ENCODE data around the gene ILKAP. TPM values are rescaled to one million over a fixed set of nuclear protein-coding genes. Genes with fewer than 3 reads are reported as not detected.

Gene ILKAP
- total RNA-seq, 1 experiment from 2014 or later = 41.5 TPM

- Histone ChIP-seq H3K9ac (ENCODE audit: extremely low read depth, insufficient read length, low read length) (no peak within 1 kb of the TSS), H3K27ac (ENCODE audit: insufficient read length, low read depth, low read length) (no peak within 1 kb of the TSS), H2BK15ac (ENCODE audit: low read depth, low read length) (no peak within 1 kb of the TSS), H2AFZ (ENCODE audit: low read length) (no peak within 1 kb of the TSS), H4K5ac (ENCODE audit: insufficient read length, low read depth, low read length) (no peak within 1 kb of the TSS), H2BK120ac (ENCODE audit: low read depth, low read length, poor library complexity, severe bottlenecking) (no peak within 1 kb of the TSS), H3T11ph (ENCODE audit: low read length) (no peak within 1 kb of the TSS), H2BK5ac (ENCODE audit: insufficient read length, low read length) (no peak within 1 kb of the TSS), H3K14ac (ENCODE audit: insufficient read depth, low read length) (no peak within 1 kb of the TSS), H2BK20ac (ENCODE audit: low read depth, low read length, poor library complexity, severe bottlenecking) (no peak within 1 kb of the TSS), H3K4ac (ENCODE audit: low read depth, low read length) (no peak within 1 kb of the TSS), H3K56ac (ENCODE audit: insufficient read length, low read depth, low read length) (no peak within 1 kb of the TSS), H3K9me3 (ENCODE audit: control insufficient read depth, low read depth, low read length) (no peaks in the 10 kb centered on the region), H4K20me1 (ENCODE audit: control insufficient read depth, insufficient read depth, insufficient read length) (no peaks in the 10 kb centered on the region), H3K23ac (ENCODE audit: insufficient read length, low read depth, low read length) (no peak within 1 kb of the TSS), H3K23me2 (ENCODE audit: insufficient read length, low read depth, low read length, poor library complexity, severe bottlenecking) (peaks cover 10% of the 10 kb centered on the region), H4K91ac (ENCODE audit: insufficient read length, low read depth, low read length) (no peak within 1 kb of the TSS), H4K8ac (replicated peaks; ENCODE audit: insufficient read length, low read depth, low read length) (no peak within 1 kb of the TSS), H2BK12ac (ENCODE audit: insufficient read length, low read depth, low read length) (no peak within 1 kb of the TSS), H3K79me2 (ENCODE audit: insufficient read depth, low read length) (no peaks in the 10 kb centered on the region), H3K18ac (ENCODE audit: insufficient read length, low read depth, low read length) (no peak within 1 kb of the TSS), H2AK5ac (ENCODE audit: insufficient read length, low read length) (no peak within 1 kb of the TSS), H3K79me1 (ENCODE audit: insufficient read depth, low read depth, low read length, poor library complexity, severe bottlenecking) (no peaks in the 10 kb centered on the region), H3K4me2 (ENCODE audit: insufficient read depth, insufficient read length, low read length) (peak within 1 kb of the TSS; percentile 49), H3K27me3 (ENCODE audit: insufficient read depth, low read length) (peaks cover 13% of the 10 kb centered on the region; the same call in 1 of the 2 replicates), H3K4me1 (ENCODE audit: insufficient read depth, low read length) (no peaks in the 10 kb centered on the region)
- no CpG with 5 or more reads among the region's 61 CpGs for WGBS (ENCODE audit: extremely low coverage, insufficient read length, low lambda C conversion rate)
- Mint-ChIP-seq H3K4me3 (peak within 1 kb of the TSS; percentile 60 to 79), H3K27me3 (ENCODE audit: low read depth) (peaks cover 46% of the 10 kb centered on the region), H3K27ac (no peak within 1 kb of the TSS), H3K36me3 (ENCODE audit: insufficient read depth in 1 of 3, low read depth in 3 of 3) (no peaks in the 10 kb centered on the region; a peak in 2 of 7 replicates), H3K9me3 (no peaks in the 10 kb centered on the region), H3K4me1 (peaks cover 13 to 18% of the 10 kb centered on the region in 2 experiments)
- peak; percentile 59 for DNase-seq
- TF ChIP-seq, protein P1, sequence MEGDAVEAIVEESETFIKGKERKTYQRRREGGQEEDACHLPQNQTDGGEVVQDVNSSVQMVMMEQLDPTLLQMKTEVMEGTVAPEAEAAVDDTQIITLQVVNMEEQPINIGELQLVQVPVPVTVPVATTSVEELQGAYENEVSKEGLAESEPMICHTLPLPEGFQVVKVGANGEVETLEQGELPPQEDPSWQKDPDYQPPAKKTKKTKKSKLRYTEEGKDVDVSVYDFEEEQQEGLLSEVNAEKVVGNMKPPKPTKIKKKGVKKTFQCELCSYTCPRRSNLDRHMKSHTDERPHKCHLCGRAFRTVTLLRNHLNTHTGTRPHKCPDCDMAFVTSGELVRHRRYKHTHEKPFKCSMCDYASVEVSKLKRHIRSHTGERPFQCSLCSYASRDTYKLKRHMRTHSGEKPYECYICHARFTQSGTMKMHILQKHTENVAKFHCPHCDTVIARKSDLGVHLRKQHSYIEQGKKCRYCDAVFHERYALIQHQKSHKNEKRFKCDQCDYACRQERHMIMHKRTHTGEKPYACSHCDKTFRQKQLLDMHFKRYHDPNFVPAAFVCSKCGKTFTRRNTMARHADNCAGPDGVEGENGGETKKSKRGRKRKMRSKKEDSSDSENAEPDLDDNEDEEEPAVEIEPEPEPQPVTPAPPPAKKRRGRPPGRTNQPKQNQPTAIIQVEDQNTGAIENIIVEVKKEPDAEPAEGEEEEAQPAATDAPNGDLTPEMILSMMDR (conservative IDR thresholded peaks at IDR 0.05) = peak; percentile 68
Observed at GRCh38 chr2:238158509-238159070, 44.9 kb downstream of the ILKAP start, which contains the start of gene ERFE. ERFE (plus strand) TSS chr2:238158970; CDS start chr2:238159008, 38 bp downstream.

All from H9 (cell line).